DMS79 treated with DMSO at 0.1 percent for 48 hours (cell line): ENCODE data around the gene TNFRSF25.
"Not testable (repeated sequence)": the region's sequence is repeated elsewhere in the genome, so short reads cannot be mapped to it uniquely, and the experiment has no call there.

Source experiments
- DNase-seq: peaks from one replicate; lab custom pipeline; 2025; lab: John Stamatoyannopoulos, UW

Gene TNFRSF25

DNA sequence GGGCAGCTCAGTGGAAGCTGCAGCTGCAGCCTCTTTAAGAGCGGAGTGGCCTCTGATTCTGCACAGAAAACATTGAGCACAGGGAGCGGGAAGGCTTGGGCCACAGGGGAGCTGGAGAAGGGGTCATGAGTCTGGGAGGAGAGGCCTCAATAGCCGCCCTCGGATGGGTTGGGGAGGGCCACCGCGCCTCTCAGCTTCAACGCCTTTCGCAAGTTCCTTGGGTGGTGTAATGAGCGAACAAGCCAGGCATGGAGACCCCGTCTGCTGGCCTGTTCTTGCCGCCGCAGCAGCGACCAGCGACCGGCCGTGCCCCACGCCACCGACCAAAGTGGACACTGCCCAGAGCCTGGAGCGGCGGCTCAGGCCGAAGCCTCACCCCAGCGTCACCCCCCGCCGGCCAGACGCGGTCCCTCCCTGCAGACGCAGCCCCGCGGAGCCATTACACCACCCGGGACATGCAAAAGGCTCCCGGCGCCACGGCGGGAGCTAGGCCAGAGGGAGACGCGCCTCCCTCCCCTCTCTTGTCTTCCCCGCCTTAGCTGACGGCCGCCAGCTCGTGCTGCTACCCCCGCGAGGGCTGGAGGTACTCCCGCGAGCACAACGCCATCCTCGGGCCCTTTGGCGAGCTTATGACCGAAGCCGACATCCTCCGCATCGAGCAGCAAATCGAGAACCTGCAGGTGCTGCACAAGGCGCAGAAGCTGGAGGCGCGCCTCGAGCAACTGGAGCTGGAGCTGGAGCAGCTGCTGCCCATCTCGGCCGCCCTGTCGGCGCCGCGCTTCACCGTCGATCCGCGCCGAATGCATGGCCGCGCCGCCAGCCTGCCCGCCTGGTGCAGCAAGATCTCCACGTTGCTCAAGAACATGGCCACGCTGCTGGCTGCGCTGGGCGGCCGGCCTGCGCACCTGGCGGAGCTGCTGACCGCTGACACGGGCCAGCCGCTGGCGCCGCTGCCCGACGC, 11.8 kb downstream of the TNFRSF25 start:
- not testable (repeated sequence) for DNase-seq

DNA sequence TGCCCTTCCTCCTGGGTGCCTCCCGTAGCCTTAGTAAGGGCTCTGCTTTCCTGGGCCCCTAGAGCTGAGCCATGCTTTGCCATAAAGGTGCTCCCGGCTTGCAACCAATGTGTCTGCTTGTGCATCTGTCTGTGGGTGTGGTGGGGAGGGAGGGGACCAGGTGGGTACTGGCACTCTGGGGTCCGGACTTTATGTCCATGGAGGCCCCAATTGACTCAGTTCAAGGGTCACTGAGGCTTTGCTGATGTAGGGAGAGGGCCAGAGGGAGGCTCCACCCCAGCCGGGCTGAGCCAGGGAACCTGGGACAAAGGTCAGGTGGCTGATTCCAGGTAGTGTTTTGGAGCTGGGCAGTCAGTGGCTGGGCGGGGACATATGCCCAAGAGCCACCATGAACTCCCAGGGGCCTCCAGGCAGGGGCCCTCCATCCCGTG, 15.0 kb downstream of the TNFRSF25 start:
- no peak for DNase-seq

DNA sequence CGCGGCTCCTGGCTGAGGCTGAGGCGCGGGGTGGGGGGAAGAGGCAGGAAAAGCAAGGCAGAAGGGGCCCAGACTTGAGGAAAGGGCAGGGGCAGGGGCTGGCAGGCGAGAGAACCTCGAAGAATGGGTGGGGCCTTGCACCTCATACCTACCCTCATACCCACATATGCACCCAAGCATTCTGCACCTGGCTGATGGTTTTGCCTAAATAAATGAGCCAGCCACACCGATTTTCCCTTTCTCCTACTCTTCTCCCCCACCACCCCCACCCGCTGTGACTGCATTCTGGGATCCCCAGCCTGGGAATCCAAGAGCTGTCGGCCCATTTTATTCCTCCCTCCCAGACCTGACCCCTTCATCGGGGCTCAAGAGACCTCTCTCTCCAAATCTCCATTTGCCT, 15.5 kb downstream of the TNFRSF25 start:
- DNase-seq: not testable (repeated sequence)

DNA sequence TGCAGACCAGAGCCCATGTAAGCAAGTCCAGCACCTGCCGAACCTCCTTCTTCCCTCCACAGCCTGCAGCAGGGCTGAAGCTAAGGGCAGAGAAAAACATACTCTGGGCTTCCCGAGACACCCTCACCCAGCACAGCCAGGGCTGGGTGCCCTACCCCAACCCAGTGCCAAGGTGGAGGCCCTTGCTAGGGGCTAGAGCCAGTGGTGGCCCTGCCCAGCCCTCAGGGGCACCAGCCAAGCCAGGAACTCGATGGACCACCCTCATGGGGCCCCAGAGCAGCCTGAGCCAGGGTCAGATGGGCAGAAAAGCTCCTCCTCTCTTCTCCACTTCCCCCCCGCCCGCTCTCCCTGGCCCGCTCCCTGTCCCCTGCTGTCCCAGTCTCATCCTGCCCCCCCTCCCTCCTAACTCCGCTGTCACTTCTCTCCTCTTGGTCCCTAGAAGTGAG, 15.9 kb downstream of the TNFRSF25 start:
- DNase-seq: no peak

DNA sequence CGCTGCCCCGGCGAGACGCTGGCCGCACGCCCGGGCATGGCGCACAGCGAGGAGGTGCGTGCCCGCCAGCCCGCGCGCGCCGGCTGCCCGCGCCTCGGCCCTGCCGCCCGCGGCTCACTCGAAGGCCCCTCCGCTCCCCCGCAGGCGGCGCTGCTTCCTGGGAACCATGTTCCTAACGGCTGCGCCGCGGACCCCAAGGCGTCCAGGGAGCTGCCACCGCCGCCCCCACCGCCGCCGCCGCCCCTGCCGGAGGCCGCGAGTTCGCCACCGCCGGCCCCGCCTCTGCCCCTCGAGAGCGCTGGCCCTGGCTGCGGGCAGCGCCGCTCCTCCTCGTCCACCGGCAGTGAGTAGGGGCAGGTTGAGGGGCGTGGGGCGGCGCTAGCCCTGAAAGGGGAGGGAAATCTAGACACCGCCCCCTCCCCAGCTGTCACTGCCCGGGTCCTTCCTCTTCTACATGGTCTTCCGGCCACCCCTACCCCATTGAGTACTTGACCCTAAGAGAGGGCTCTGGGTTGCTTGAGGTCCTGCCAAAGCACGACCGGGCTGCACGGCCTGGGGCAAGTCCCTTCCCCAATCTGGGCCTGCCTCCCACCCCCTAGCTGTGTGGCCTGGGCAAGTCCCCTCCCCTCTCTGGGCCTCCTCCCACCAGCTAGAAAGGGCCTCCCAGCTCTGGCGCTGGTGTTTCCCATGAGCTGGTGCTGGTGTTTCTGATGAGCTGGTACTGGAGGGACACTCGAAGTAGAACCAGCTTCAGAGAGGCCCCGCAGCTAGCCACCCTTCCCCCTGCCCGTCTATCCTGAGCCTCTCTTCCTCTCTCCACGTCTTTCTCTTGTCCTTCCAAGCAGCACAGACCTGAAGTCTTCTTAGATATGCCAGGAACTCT, 17.0 kb downstream of the TNFRSF25 start:
- peak; percentile 37 for DNase-seq

DNA sequence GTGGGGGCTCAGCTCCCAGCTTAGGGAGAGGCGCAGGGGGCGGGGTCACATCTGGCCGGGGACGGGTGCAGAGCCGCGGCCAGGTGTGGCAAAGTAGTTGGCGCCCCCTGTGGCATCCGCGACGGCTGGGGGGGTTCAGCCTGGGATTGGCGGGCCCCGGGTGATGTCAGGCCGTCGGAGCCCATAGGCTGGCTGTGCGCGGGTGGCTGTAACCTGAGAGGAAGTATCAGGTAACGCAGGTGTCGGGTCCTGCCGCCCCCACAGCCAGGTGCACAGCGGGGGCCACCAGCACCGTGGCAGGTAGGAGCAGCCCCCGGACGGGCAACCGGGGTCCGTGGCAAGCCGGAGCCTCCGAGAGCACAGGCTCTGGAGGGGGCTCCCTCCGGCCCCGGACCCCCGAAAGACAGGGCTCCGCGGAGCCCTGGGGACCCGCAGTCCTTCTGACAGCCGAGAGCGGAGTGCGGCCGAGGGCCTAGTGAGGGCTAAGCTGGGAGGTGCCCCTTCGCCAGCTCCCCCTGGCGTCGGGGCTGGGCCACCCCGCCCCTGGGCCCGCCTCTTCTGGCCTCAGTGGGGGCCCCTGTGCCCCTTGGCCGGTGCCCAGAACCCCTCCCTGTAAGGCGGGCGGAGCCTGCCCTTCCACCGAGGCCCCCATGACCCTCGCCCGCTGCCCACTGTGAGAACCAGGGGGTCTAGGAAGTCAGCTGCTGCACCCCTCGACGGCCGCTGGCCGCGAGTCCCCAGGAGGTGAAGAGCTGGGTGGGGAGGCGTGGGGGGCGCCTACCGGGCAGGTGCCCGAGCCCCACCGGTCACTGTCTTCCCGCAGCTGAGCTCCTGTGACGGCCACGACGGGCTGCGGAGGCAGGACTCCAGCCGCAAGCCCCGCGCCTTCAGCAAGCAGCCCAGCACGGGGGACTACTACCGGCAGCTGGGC, 17.9 kb downstream of the TNFRSF25 start:
- DNase-seq: peak; percentile 96

DNA sequence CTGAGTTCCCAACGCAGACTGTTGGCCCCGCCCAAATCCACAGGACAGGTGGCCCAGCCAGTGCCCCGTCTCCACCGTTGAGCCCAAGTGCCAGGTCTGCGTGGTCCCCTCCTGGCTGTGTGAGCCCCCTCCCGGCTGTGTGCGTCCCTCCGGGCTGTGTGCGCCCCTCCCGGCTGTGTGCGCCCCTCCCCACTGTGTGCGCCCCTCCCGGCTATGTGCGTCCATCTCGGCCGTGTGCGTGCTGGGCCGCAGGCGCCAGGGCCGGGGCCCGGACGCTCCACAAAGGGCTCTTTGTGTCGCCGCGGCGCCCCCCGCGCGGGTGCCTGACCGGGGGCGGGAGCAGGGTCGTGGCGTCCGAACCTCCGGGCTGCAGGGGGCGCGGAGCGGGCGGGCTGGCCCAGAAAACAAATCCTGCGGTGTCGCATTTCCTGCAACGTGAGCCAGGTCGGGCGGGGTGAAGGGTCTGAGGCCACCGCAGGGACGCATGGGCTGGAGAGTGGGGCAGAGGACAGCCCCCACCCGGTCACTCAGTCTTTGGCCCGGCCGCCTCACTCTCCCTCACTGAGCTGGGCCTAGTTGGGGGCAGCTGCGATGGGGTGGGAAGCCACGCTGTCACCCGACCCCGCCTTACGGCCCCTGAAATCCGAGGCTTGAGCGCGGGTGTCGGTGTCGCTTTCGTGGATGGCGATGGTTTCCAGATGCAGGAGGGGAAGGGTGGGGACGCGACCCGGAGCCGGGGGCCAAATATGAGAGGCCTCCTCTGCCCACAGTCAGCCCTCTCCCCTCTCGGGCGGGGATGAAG, 18.8 kb downstream of the TNFRSF25 start:
- DNase-seq: peak; percentile 67

DNA sequence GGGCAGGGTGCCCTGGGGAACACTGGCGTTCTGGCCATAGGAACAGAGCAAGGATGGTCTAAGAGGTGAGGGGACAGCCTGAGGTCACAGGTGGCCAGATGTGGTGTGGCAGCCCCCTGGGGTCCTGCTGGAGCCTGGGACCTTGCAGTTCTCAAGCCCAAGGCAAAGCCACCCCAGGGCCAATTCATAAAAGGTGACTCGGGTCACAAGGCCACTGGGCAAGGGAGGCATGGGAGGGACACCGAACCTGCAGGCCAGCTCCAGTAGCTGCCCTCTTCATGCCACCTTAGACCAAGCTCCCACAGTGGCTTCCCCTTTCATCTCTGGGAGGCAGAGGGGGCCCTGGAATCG, 19.3 kb downstream of the TNFRSF25 start:
- DNase-seq: no peak

DNA sequence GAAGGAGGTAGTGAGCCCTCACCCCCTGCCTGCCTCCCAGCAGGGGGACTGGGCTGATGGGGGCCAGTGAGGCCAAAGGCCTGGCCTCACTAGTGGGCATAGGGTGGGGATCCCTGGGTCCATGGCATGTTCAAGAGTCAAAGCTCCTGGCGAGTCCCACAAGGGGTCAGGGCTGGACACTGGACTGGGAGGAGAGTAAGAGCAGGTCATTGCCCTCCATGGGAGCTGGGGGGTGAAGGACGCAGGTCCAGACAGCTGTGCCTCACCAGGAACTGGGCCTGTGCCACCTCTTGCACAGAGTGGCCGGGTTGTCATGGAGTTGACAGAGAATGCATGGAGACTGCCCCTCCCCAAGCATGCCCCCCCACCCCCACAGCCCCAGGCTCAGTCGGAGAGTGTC, 20.0 kb downstream of the TNFRSF25 start:
- DNase-seq: not testable (repeated sequence)

DNA sequence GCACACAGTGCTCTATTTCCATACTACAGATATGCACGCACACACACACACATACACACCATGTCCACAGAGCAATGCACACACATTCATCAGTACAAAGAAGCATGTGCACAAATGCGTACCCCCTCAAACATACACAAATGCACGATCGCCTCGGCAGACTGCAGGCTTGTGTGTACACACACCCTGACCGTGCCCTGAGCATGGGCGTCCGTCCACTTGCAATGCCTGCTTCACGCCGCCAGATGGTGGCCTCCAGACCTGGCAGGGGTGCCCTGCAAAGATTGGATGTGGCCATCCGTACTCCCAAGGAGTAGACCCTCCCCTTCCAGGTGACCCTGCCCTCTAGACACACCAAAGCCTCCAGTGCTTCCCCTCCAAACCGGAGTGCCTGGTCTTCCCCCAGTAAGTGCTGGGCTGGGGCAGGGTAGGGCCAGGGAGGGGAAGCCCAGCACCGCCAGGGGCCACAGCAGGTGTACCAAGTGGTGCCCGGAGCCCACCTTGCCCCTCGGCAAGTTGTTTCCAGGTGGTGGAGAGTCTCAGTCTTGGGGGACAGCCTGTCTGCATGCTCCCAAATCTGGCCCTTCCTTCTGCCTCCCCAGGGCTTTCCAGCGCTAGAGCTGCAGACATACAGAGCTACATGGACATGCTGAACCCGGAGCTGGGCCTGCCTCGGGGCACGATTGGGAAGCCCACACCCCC, 20.8 kb downstream of the TNFRSF25 start:
- DNase-seq: no peak

DNA sequence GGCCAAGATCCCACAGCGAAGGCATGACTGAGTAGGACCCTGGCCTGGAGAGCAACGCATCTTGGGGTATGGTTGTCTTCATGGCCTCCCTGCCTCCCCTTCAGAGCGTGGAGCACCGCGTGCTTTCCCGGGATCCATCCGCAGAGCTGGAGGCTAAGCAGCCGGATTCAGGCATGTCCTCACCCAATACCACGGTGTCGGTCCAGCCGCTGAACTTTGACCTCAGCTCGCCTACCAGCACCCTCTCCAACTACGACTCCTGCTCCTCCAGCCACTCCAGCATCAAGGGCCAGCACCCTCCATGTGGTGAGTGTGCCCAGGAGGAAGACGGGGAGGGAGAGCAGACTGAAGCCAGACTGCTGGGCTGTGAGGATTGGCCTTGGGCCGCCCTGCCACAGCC, 21.6 kb downstream of the TNFRSF25 start:
- DNase-seq: no peak

DNA sequence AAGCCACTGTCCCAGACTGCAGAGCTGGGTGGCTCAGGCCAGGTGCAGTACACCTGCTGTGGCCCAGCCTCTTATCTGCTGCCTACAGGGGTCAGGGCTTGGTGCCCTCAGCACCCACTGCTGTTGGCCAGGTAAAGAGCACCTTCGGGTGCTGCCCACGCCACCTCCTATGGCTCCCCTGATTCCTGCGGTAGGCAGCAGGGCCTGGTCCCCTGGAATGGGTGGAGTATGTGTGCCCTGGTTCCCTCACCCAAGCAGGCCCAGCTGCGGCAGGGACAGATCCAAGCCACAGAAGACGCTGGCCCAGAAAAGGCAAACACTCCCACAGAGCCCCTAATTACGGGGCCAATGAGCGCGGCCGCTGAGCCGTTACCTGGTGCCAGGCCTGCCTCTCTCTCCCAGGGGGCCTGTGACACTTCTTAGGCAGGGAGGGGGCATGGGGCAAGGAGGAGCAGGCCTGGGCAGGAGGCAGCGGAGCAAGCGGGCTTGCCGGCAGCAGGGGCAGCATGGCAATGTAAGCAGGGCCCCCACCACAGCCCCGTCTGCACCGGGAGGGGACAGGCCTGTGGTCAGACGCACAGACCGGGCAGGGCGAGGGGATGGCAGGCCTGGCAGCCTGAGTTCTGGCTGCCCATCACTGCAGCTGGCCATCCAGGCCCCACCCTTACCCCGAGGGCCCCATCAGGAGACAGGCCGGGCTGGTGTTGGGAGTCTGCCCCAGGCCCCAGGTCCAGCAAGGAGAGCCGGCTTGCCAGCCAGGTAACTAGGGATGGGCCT, 22.4 kb downstream of the TNFRSF25 start:
- DNase-seq: peak; percentile 55

DNA sequence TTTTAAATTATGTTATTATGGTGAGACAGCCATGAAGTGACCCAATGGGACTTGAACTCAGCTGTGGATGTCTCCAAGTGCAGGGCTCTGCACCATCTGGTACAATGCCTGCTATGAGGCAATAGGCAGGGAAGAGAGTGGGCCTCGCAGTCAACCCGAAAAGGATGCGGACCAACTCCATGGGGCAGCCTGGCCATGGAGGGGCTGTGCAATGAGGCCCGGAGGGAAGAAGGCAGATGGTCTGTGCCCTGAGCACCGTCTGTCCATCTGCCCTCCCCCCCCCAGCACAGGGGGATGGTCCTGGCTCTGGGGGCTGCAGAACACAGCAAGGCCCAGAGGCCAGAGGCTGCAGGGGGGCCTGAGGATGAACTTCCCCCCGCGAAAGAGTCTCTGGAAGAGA, 24.4 kb downstream of the TNFRSF25 start:
- DNase-seq: no peak

DNA sequence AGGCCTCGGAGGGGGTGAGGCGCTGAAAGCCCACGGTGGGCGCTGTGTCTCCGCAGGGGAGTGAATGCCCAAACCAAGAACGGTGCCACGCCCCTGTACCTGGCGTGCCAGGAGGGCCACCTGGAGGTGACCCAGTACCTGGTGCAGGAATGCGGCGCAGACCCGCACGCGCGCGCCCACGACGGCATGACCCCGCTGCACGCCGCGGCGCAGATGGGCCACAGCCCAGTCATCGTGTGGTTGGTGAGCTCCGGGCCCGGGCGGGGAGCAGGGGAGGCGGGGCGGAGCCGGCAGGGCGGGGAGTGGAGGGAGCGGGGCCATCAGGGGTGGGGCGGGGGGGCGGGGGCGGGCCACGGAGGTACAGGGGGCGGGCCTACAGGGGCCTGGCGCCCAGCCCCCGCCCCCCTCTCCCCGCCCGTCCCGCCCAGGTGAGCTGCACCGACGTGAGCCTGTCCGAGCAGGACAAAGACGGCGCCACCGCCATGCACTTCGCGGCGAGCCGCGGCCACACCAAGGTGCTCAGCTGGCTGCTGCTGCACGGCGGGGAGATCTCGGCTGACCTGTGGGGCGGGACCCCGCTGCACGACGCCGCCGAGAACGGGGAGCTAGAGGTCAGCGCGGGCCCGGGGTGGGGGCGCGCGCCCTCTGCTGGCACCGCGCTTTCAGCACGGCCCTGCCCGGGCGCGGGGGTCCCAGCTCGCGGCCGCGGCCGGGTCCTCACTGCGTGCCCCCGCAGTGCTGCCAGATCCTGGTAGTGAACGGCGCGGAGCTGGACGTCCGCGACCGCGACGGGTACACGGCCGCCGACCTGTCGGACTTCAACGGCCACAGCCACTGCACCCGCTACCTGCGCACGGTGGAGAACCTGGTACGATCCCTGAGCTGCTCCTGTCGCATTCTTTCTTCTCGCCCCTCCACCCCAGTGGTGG, 25.5 kb downstream of the TNFRSF25 start:
- DNase-seq: no peak

DNA sequence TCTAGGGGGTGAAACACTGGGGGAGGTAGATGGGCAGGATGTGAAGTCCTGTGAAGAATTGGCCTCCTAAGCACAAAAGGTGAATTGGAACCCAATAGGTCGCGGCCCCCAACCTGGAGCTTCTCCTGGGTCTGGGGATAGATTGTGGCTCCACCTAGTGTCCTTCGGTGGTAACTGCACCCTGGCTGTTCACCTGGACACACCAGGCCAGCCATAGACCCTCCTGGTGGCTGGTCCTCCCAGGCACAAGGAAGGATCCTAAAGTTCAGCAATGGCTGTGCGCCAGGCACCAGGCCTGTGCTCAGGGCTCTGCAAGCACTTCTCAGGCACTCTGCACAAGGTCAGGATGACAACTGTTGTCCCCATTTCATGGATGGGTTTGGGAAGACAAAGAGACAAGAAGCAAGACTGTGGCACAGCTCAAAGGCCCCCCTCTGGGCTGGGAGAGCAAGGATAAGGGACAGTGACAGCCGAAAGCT, 27.9 kb downstream of the TNFRSF25 start:
- peak; percentile 76 for DNase-seq

DNA sequence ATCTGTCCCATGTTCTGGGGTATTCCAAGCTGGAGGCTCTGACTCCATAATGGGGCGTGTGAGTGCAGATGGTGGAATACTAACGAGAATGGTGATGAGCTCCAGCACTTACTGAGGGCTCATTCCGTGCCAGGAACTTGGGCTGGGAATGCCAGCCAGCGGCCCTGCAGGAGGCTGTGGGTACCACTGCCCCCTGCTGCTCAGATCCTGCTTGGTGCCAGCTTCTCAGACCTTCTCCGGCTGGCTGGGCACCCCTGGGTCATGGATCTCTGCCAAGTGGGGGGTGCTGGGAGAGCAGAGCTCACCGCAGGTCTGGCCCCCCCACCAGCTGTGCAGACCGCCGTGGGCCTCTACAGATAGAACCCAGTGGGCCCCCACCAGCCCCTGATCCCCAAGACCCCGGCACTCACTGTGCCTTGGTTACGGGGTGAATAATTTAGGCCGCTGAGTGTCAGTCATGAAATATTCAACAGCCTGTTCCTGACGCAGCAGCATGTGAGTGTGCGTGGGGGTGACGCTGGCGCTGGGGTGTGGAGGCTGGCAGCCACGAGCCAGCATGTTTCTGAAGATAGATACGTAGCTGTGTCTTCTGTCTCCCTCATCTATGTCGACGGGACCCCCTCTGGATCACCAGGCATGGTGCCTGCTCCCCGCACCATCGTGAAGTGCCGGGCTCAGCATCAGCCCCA, 28.8 kb downstream of the TNFRSF25 start:
- peak; percentile 16 for DNase-seq

DNA sequence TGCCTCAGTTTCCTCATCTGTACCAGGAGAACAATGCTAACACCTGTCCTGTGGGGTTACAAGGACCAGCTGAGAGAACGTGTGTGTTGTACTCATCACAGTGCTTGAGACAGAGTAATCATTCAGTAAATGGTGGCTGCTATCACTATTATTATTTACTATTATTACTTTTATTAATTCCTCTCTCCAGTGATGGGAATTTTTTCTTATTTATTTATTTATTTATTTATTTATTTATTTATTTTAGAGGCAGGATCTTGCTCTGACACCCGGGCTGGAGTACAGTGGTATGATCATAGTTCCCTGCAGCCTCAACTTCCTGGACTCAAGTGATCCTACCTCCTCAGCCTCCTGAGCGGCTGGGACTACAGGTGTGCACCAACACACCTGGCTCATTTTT, 29.7 kb downstream of the TNFRSF25 start:
- not testable (repeated sequence) for DNase-seq
